GM23338 (cell line): ENCODE data around the gene TPM1. TPM values are rescaled to one million over a fixed set of nuclear protein-coding genes. Genes with fewer than 3 reads are reported as not detected.

Source experiments
- CREB1 ChIP-seq: fragments of 250-450 bp; sonication (Bioruptor Pico); IDR thresholded peaks from 2 replicates; pipeline ENCODE4 v1.5.0; 2020; ENCODE audit warnings: low read depth, mild to moderate bottlenecking, moderate library complexity
- CTCF ChIP-seq, 2 experiments: fragments of 200-600 bp in 1 of 2; sonication (generic) in 1 of 2; conservative IDR thresholded peaks; 2 replicates each; pipeline versions ENCODE4 v1.5.1 to v1.6.1; 2016 to 2017; ENCODE audit warnings: antibody characterized with exemption in 2 of 2, low read depth in 2 of 2, mild to moderate bottlenecking in 2 of 2, moderate library complexity in 1 of 2
- ETS1 ChIP-seq: IDR thresholded peaks from 2 replicates; pipeline ENCODE4 v1.6.1; 2016; ENCODE audit warnings: antibody characterized with exemption
- EZH2 ChIP-seq: fragments of 200-600 bp; sonication (generic); IDR thresholded peaks from one replicate; pipeline ENCODE4 v1.8.0; 2017; ENCODE audit warnings: antibody characterized with exemption, mild to moderate bottlenecking, low read depth; ENCODE audit not compliant: unreplicated experiment
- EZH2phosphoT487 ChIP-seq: fragments of 200-600 bp; sonication (generic); IDR thresholded peaks from one replicate; pipeline ENCODE4 v1.8.1; 2018; ENCODE audit warnings: antibody characterized with exemption; ENCODE audit not compliant: unreplicated experiment
- NANOG ChIP-seq: IDR thresholded peaks from 2 replicates; pipeline ENCODE4 v1.6.1; 2016; ENCODE audit warnings: antibody characterized with exemption, borderline replicate concordance
- POLR2AphosphoS5 ChIP-seq: IDR thresholded peaks from 2 replicates; pipeline ENCODE4 v1.6.1; 2016; ENCODE audit warnings: antibody characterized with exemption, low read depth
- STAT1 ChIP-seq: IDR thresholded peaks from one replicate; pipeline ENCODE4 v1.6.1; 2016; ENCODE audit warnings: antibody characterized with exemption; ENCODE audit not compliant: unreplicated experiment
- ZNF331 ChIP-seq: fragments of 250-450 bp; sonication (Bioruptor Pico); IDR thresholded peaks from 2 replicates; pipeline ENCODE4 v1.5.0; 2020; ENCODE audit warnings: low read depth, mild to moderate bottlenecking, moderate library complexity
- ZNF462 ChIP-seq: fragments of 250-450 bp; sonication (Bioruptor Pico); IDR thresholded peaks from 2 replicates; pipeline ENCODE4 v1.5.0; 2020; ENCODE audit warnings: mild to moderate bottlenecking, moderate library complexity
- polyA plus RNA-seq: library from polyadenylated mRNA; unstranded; fragments of >200 nt; fragmentation: Nextera tagmentation; extraction: Ambion mirVana; gene quantifications from 2 replicates; pipeline ENCODE4 v1.2.1, GENCODE V29; 2016
- total RNA-seq: library from RNA; depleted of rRNA; stranded (reverse); fragments of >200 nt; shearing (Covaris generic); gene quantifications from 2 replicates; pipeline ENCODE4 v1.2.3, GENCODE V29; 2014

Gene TPM1
- total and polyA plus RNA-seq, 2 experiments from 2014 or later = 449 to 913 TPM

- TF ChIP-seq ZNF462 (CRISPR knock-in tag) (no peak), NANOG (no peak), EZH2 (no peak), CREB1 (CRISPR knock-in tag) (no peak), ZNF331 (CRISPR knock-in tag) (no peak), POLR2AphosphoS5 (no peak), EZH2phosphoT487 (no peak), CTCF (conservative IDR thresholded peaks at IDR 0.05; ENCODE audit: low read depth in 2 of 2) (no peak), STAT1 (no peak), ETS1 (no peak)
Observed at GRCh38 chr15:63073497-63074172, 31.1 kb downstream of the TPM1 start (continued).
